Adrenal gland (tissue), 12 donors: ENCODE measurements around the gene ARFGEF3. TPM values are rescaled to one million over a fixed set of nuclear protein-coding genes. Genes with fewer than 3 reads are reported as not detected.

ENCODE experiments used
- DNase-seq, 7 donors: peaks; one replicate each; pipeline ENCODE4 v3.0.0-alpha.2; 2019 to 2020
- H3K27ac ChIP-seq, 5 donors: fragments of 200-600 bp; sonication (generic) in 4 of 5; 1 replicate in 3 of 5; 2 replicates in 2 of 5; pipeline versions ENCODE4 v1.5.1 to v1.8.0; 2016 to 2020; ENCODE audit warnings: mild to moderate bottlenecking in 1 of 5
- H3K27me3 ChIP-seq: fragments of 200-600 bp; 2 replicates; pipeline ENCODE4 v1.8.0; 2021
- H3K36me3 ChIP-seq, 2 donors: fragments of 200-600 bp; replicated peaks in 1 of 2; 1 replicate in 1 of 2; 2 replicates in 1 of 2; pipeline versions ENCODE4 v1.5.1 to v1.8.0; 2018 to 2022
- H3K4me1 ChIP-seq, 2 donors: fragments of 200-600 bp; replicated peaks in 1 of 2; 1 replicate in 1 of 2; 2 replicates in 1 of 2; pipeline versions ENCODE4 v1.5.1 to v1.8.0; 2018 to 2021
- H3K4me3 ChIP-seq, 4 donors: fragments of 200-600 bp; sonication (generic) in 3 of 4; one replicate each; pipeline ENCODE4 v1.5.1; 2016 to 2018
- H3K9me3 ChIP-seq, 3 donors: fragments of 200-600 bp; sonication (generic) in 1 of 3; replicated peaks in 1 of 3; 1 replicate in 2 of 3; 2 replicates in 1 of 3; pipeline versions ENCODE4 v1.5.1 to v1.8.0; 2016 to 2021
- POLR2A ChIP-seq, 2 donors: fragments of 450-650 bp; IDR thresholded peaks; one replicate each; pipeline ENCODE4 v1.6.1; 2017; ENCODE audit warnings: antibody characterized with exemption in 2 of 2, mild to moderate bottlenecking in 2 of 2, moderate library complexity in 1 of 2
- WGBS, 4 donors: extraction: QIAGEN DNeasy Blood & Tissue Kit in 2 of 4; methylation state at CpG; one replicate each; pipeline versions ENCODE4 v1.1.5 to v1.1.7; 2013 to 2017; 5-methylcytosine and 5-hydroxymethylcytosine counted together
- intact Hi-C, 2 donors: fragments of 100-400 bp; cut with DNase I; formaldehyde crosslinking; loops; one replicate each; pipeline versions ENCODE4 v1.14.1 to v1.15.0; 2022 to 2023
- polyA plus RNA-seq, 3 donors: library from polyadenylated mRNA; stranded (reverse); fragments of 200-250 nt in 2 of 3; fragments of 350-450 nt in 1 of 3; fragmentation: Illumina TruSeq in 1 of 3; extraction: RNeasy Lipid Tissue Mini Kit (QIAGEN cat#74804) in 1 of 3; gene quantifications; one replicate each; pipeline ENCODE4 v1.2.3, GENCODE V29; 2013 to 2014
- total RNA-seq, 9 donors: library from RNA; depleted of rRNA in 4 of 9; stranded (reverse); fragments of >200 nt in 4 of 9; fragments of 120-200 nt in 1 of 9; fragmentation: NEBNext Ultra II Directional in 1 of 9; extraction: Animal tissue kit (Norgen Biotek cat#: 25700) in 1 of 9; gene quantifications; one replicate each; pipeline versions ENCODE4 v1.1.0 to v1.2.4, GENCODE V29; 2013 to 2023
- TF ChIP-seq, protein P1 (sequence below), 6 experiments: fragments of 450-650 bp in 4 of 6; fragments of 200-600 bp in 2 of 6; sonication (generic) in 1 of 6; IDR thresholded peaks; 1 replicate in 5 of 6; 2 replicates in 1 of 6; pipeline versions ENCODE4 v1.5.1 to v1.8.0; 2016 to 2021; ENCODE audit warnings: antibody characterized with exemption in 6 of 6, mild to moderate bottlenecking in 2 of 6, moderate library complexity in 1 of 6
- donor health status: healthy with polysubstance abuse.
- donor health status: Bipolar disorder and iron deficiency.
- donor health status: DM: yes; HTN: yes; CAD: no.
- donor health status: DM: no; HTN: no; CAD: no.
- donor health status: DM: no; HTN: no; CAD: no.
- donor health status: DM: yes; HTN: yes; CAD: no.

Gene ARFGEF3
- total and polyA plus RNA-seq, 12 donors = 0.06 to 10.9 (median 0.91) TPM; not detected in 1

DNA sequence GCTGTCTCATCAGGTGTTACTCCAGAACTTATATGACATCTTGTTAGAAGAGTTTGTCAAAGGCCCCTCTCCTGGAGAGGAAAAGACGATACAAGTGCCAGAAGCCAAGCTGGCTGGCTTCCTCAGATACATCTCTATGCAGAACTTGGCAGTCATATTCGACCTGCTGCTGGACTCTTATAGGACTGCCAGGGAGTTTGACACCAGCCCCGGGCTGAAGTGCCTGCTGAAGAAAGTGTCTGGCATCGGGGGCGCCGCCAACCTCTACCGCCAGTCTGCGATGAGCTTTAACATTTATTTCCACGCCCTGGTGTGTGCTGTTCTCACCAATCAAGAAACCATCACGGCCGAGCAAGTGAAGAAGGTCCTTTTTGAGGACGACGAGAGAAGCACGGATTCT is 172.3 kb downstream of the ARFGEF3 start:
- TF ChIP-seq, protein P1, sequence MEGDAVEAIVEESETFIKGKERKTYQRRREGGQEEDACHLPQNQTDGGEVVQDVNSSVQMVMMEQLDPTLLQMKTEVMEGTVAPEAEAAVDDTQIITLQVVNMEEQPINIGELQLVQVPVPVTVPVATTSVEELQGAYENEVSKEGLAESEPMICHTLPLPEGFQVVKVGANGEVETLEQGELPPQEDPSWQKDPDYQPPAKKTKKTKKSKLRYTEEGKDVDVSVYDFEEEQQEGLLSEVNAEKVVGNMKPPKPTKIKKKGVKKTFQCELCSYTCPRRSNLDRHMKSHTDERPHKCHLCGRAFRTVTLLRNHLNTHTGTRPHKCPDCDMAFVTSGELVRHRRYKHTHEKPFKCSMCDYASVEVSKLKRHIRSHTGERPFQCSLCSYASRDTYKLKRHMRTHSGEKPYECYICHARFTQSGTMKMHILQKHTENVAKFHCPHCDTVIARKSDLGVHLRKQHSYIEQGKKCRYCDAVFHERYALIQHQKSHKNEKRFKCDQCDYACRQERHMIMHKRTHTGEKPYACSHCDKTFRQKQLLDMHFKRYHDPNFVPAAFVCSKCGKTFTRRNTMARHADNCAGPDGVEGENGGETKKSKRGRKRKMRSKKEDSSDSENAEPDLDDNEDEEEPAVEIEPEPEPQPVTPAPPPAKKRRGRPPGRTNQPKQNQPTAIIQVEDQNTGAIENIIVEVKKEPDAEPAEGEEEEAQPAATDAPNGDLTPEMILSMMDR (IDR thresholded peaks at IDR 0.05) = no peak
- TF ChIP-seq POLR2A (IDR thresholded peaks at IDR 0.05) = no peak
- Histone ChIP-seq H3K27me3 (no peaks in the 10 kb centered on the region), H3K36me3 (no peaks in the 10 kb centered on the region), H3K9me3 (no peaks in the 10 kb centered on the region), H3K4me1 (no peaks in the 10 kb centered on the region), H3K27ac (no peak overlapping the region), H3K4me3 (no peak overlapping the region)
- DNase-seq = no peak
- intact Hi-C loops = no loop called here
- WGBS, 4 donors = 89 to 91% (median 89%) methylated on average over 13 to 14 of the region's 14 CpGs

DNA sequence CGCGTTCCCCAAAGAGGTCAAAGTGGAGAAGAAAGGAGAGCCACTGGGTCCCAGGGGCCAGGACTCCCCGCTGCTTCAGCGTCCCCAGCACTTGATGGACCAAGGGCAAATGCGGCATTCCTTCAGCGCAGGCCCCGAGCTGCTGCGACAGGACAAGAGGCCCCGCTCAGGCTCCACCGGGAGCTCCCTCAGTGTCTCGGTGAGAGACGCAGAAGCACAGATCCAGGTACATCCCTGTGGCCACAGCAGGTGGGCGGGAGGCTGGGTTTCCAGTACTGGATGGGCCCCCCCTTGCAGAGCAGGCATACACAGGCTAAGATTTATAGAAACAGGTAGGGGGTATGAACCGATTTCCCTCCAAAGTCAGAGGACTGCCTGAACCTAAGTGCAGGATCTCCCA is 173.2 kb downstream of the ARFGEF3 start:
- no peaks in the 10 kb centered on the region for H3K9me3 ChIP-seq
- TF ChIP-seq POLR2A (IDR thresholded peaks at IDR 0.05) = no peak
- TF ChIP-seq, protein P1 (IDR thresholded peaks at IDR 0.05) = no peak
- H3K27me3 ChIP-seq = no peaks in the 10 kb centered on the region
- no peak for DNase-seq
- no peaks in the 10 kb centered on the region for H3K4me1 ChIP-seq
- WGBS, 4 donors = 83 to 89% (median 87%) methylated on average over 7 to 14 of the region's 14 CpGs
- H3K4me3 ChIP-seq = no peak overlapping the region
- no peak overlapping the region for H3K27ac ChIP-seq
- no peaks in the 10 kb centered on the region for H3K36me3 ChIP-seq
- intact Hi-C loops = no loop called here

DNA sequence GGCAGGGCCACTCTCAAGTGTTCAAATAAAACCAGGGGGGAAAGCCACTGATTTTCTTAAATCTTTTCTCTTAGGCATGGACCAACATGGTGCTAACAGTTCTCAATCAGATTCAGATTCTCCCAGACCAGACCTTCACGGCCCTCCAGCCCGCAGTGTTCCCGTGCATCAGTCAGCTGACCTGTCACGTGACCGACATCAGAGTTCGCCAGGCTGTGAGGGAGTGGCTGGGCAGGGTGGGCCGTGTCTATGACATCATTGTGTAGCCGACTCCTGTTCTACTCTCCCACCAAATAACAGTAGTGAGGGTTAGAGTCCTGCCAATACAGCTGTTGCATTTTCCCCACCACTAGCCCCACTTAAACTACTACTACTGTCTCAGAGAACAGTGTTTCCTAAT is 174.5 kb downstream of the ARFGEF3 start:
- TF ChIP-seq POLR2A (IDR thresholded peaks at IDR 0.05) = no peak
- TF ChIP-seq, protein P1 (IDR thresholded peaks at IDR 0.05) = no peak
- no peaks in the 10 kb centered on the region for H3K9me3 ChIP-seq
- DNase-seq = no peak
- H3K4me1 ChIP-seq = no peaks in the 10 kb centered on the region
- no peak overlapping the region for H3K27ac ChIP-seq
- H3K27me3 ChIP-seq = no peaks in the 10 kb centered on the region
- 67 to 89% (median 85%) methylated on average over 8 of the region's 8 CpGs for WGBS, 4 donors
- intact Hi-C loops = no loop called here
- H3K4me3 ChIP-seq = no peak overlapping the region
- no peaks in the 10 kb centered on the region for H3K36me3 ChIP-seq

DNA sequence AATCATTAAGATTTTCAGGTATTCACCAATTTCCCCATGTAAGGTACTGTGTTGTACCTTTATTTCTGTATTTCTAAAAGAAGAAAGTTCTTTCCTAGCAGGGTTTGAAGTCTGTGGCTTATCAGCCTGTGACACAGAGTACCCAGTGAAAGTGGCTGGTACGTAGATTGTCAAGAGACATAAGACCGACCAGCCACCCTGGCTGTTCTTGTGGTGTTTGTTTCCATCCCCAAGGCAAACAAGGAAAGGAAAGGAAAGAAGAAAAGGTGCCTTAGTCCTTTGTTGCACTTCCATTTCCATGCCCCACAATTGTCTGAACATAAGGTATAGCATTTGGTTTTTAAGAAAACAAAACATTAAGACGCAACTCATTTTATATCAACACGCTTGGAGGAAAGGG is 175.3 kb downstream of the ARFGEF3 start:
- DNase-seq = no peak
- H3K4me3 ChIP-seq = no peak overlapping the region
- no peaks in the 10 kb centered on the region for H3K27me3 ChIP-seq
- intact Hi-C loops = no loop called here
- H3K9me3 ChIP-seq = no peaks in the 10 kb centered on the region
- WGBS, 4 donors = 89 to 96% (median 93%) methylated on average over 4 of the region's 4 CpGs
- H3K27ac ChIP-seq = no peak overlapping the region
- no peak for TF ChIP-seq POLR2A (IDR thresholded peaks at IDR 0.05)
- TF ChIP-seq, protein P1 (IDR thresholded peaks at IDR 0.05) = no peak
- no peaks in the 10 kb centered on the region for H3K4me1 ChIP-seq
- no peaks in the 10 kb centered on the region for H3K36me3 ChIP-seq
